SU-DHL-6 (cell line): ENCODE results near the gene OR6B2.

Source experiments
- CTCF ChIP-seq: fragments of 200-600 bp; sonication (generic); IDR thresholded peaks from one replicate; pipeline ENCODE4 v1.5.1; 2017; ENCODE audit warnings: antibody characterized with exemption, mild to moderate bottlenecking, low read length, moderate library complexity; ENCODE audit not compliant: insufficient read depth, poor library complexity, severe bottlenecking
- EZH2phosphoT487 ChIP-seq: fragments of 200-600 bp; sonication (generic), shearing (Covaris generic); conservative IDR thresholded peaks from 2 replicates; pipeline ENCODE4 v1.6.1; 2018; ENCODE audit warnings: mild to moderate bottlenecking, antibody characterized with exemption, low read length, moderate library complexity, mixed read lengths

DNA sequence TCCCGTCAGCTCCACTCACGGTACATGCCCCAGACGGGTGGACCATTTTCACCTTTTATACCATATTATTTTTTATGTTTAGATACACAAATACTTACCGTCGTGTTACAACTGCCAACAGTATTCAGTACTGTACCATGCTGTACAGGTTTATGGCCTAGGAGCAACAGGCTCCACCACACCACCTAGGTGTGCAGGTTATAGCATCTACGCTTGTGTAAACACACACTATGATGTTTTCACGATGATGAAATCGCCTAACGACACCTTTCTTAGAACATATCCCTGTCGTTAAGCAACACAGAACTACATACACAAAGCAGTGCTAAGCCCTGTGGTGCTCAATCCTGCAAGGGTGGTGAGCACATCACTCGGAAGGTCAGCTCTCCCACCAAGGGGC, 29.6 kb downstream of the OR6B2 start:
- no peak for TF ChIP-seq CTCF
- no peak for TF ChIP-seq EZH2phosphoT487
